Ishikawa (cell line): ENCODE results near the gene PCBP3.

Source experiments
- CEBPB ChIP-seq: IDR thresholded peaks from 2 replicates; pipeline ENCODE4 v1.6.1; 2012
- EGR1 ChIP-seq: IDR thresholded peaks from 2 replicates; pipeline ENCODE4 v1.6.1; 2012
- EP300 ChIP-seq: IDR thresholded peaks from 2 replicates; pipeline ENCODE4 v1.6.1; 2012; ENCODE audit warnings: borderline replicate concordance
- MAX ChIP-seq: IDR thresholded peaks from 2 replicates; pipeline ENCODE4 v1.6.1; 2012
- NFIC ChIP-seq: IDR thresholded peaks from 2 replicates; pipeline ENCODE4 v1.6.1; 2012
- RAD21 ChIP-seq: IDR thresholded peaks from 2 replicates; pipeline ENCODE4 v1.6.1; 2012; ENCODE audit warnings: low read depth
- TAF1 ChIP-seq: IDR thresholded peaks from 2 replicates; pipeline ENCODE4 v1.6.1; 2012; ENCODE audit warnings: low read depth, mild to moderate bottlenecking
- TCF12 ChIP-seq: IDR thresholded peaks from 2 replicates; pipeline ENCODE4 v1.6.1; 2012; ENCODE audit warnings: low read depth
- TEAD4 ChIP-seq: IDR thresholded peaks from 2 replicates; pipeline ENCODE4 v1.6.1; 2012
- YY1 ChIP-seq: IDR thresholded peaks from 2 replicates; pipeline ENCODE4 v1.6.1; 2012; ENCODE audit warnings: low read depth

GRCh38 chr21:45857761-45858160 lies 214.2 kb downstream of the PCBP3 start:
- TF ChIP-seq TAF1 (no peak), RAD21 (no peak), MAX (no peak), EP300 (no peak), NFIC (no peak), CEBPB (no peak), YY1 (no peak), EGR1 (no peak), TCF12 (no peak), TEAD4 (no peak)
